ENCODE measurements around the gene TOM1. TPM values are rescaled to one million over a fixed set of nuclear protein-coding genes. Genes with fewer than 3 reads are reported as not detected.

TOM1 gene
- total and polyA plus RNA-seq, 4 donors, result 17.9 to 53.0 (median 50.5) TPM

- 70% methylated on average over 6 of the region's 6 CpGs for WGBS
- TF ChIP-seq ZBTB33 (IDR thresholded peaks at IDR 0.05) (no peak), JUND (IDR thresholded peaks at IDR 0.05) (peak in 1 of 2 donors; percentile 35), GABPA (IDR thresholded peaks at IDR 0.05 in 1 of 2, conservative IDR thresholded peaks at IDR 0.05 in 1 of 2) (no peak), HNF4A (conservative IDR thresholded peaks at IDR 0.05) (peak; percentile 41 to 43), RXRA (IDR thresholded peaks at IDR 0.05) (no peak), HNF4G (IDR thresholded peaks at IDR 0.05) (no peak)
- Histone ChIP-seq H3K27ac (ENCODE audit: low read depth in 1 of 2, low read length in 2 of 2) (peak overlapping the region; percentile 65 to 70), H3K27me3 (ENCODE audit: control insufficient read depth in 4 of 4, insufficient read depth in 4 of 4, low read length in 3 of 4) (no peaks in the 10 kb centered on the region), H3K9ac (ENCODE audit: low read depth in 1 of 2, low read length in 2 of 2) (no peak overlapping the region), H3K36me3 (ENCODE audit: control insufficient read depth in 4 of 4, insufficient read depth in 3 of 4, low read depth in 1 of 4, low read length in 3 of 4) (peaks cover 0 to 2% (median 0%) of the 10 kb centered on the region in 4 donors), H3K9me3 (ENCODE audit: control insufficient read depth in 4 of 4, low read length in 3 of 4) (no peaks in the 10 kb centered on the region), H3K4me3 (ENCODE audit: low read depth in 1 of 3, low read length in 3 of 3) (no peak overlapping the region), H3K4me1 (ENCODE audit: control insufficient read depth in 4 of 4, insufficient read depth in 4 of 4, low read length in 3 of 4) (peaks cover 15 to 54% (median 42%) of the 10 kb centered on the region in 4 donors)
- DNase-seq (ENCODE audit: low spot score), result no peak
These were observed 80.3 kb downstream of the TOM1 start for GRCh38 chr22:35380013-35380412.

- H3K4me3 ChIP-seq (ENCODE audit: low read depth in 1 of 3, low read length in 3 of 3), result peak within 1 kb of the TSS; percentile 79 to 88 (median 87)
- TF ChIP-seq TAF1 (conservative IDR thresholded peaks at IDR 0.05), result peak; percentile 80
- no peak for TF ChIP-seq ATF3 (IDR thresholded peaks at IDR 0.05)
- no peak for TF ChIP-seq CTCF (IDR thresholded peaks at IDR 0.05; ENCODE audit: low read depth, low read length, missing input control)
- TF ChIP-seq FOXA1 (IDR thresholded peaks at IDR 0.05), result peak; percentile 37
- peak; percentile 36 to 50 for TF ChIP-seq RAD21 (IDR thresholded peaks at IDR 0.05)
- peak; percentile 12 for TF ChIP-seq HNF4G (IDR thresholded peaks at IDR 0.05)
- TF ChIP-seq, protein P1, sequence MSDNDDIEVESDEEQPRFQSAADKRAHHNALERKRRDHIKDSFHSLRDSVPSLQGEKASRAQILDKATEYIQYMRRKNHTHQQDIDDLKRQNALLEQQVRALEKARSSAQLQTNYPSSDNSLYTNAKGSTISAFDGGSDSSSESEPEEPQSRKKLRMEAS (IDR thresholded peaks at IDR 0.05), result no peak
- peak; percentile 79 for TF ChIP-seq REST (IDR thresholded peaks at IDR 0.05)
- TF ChIP-seq JUND (IDR thresholded peaks at IDR 0.05), result peak in 1 of 2 donors; percentile 16
- peak; percentile 45 to 57 for TF ChIP-seq HNF4A (conservative IDR thresholded peaks at IDR 0.05)
- TF ChIP-seq EGR1 (IDR thresholded peaks at IDR 0.05; ENCODE audit: low read depth in 2 of 2), result no peak
- TF ChIP-seq YY1 (IDR thresholded peaks at IDR 0.05), result peak; percentile 46
- TF ChIP-seq RXRA (IDR thresholded peaks at IDR 0.05), result peak; percentile 36 to 43
- TF ChIP-seq SP1 (IDR thresholded peaks at IDR 0.05), result peak; percentile 58
- no peaks in the 10 kb centered on the region for H3K27me3 ChIP-seq (ENCODE audit: control insufficient read depth in 4 of 4, insufficient read depth in 4 of 4, low read length in 3 of 4)
- 3% methylated on average over 47 of the region's 47 CpGs for WGBS
- peaks cover 0 to 2% (median 0%) of the 10 kb centered on the region in 4 donors for H3K36me3 ChIP-seq (ENCODE audit: control insufficient read depth in 4 of 4, insufficient read depth in 3 of 4, low read depth in 1 of 4, low read length in 3 of 4)
- H3K27ac ChIP-seq (ENCODE audit: low read depth in 1 of 2, low read length in 2 of 2), result peak within 1 kb of the TSS; percentile 70 to 74
- H3K4me1 ChIP-seq (ENCODE audit: control insufficient read depth in 4 of 4, insufficient read depth in 4 of 4, low read length in 3 of 4), result peaks cover 15 to 56% (median 44%) of the 10 kb centered on the region in 4 donors
- no peaks in the 10 kb centered on the region for H3K9me3 ChIP-seq (ENCODE audit: control insufficient read depth in 4 of 4, low read length in 3 of 4)
- DNase-seq (ENCODE audit: low spot score), result peak; percentile 80
- H3K9ac ChIP-seq (ENCODE audit: low read depth in 1 of 2, low read length in 2 of 2), result peak within 1 kb of the TSS; percentile 36 to 51
These were observed 81.1 kb downstream of the TOM1 start, which contains the start of gene HMOX1 for GRCh38 chr22:35380537-35381423. TSS of gene HMOX1 (plus strand) at chr22:35381096. CDS start at chr22:35381174, 78 bp downstream.

Data from liver (tissue), 9 donors.